ENCODE data around the gene FLII.

FLII gene

DNA sequence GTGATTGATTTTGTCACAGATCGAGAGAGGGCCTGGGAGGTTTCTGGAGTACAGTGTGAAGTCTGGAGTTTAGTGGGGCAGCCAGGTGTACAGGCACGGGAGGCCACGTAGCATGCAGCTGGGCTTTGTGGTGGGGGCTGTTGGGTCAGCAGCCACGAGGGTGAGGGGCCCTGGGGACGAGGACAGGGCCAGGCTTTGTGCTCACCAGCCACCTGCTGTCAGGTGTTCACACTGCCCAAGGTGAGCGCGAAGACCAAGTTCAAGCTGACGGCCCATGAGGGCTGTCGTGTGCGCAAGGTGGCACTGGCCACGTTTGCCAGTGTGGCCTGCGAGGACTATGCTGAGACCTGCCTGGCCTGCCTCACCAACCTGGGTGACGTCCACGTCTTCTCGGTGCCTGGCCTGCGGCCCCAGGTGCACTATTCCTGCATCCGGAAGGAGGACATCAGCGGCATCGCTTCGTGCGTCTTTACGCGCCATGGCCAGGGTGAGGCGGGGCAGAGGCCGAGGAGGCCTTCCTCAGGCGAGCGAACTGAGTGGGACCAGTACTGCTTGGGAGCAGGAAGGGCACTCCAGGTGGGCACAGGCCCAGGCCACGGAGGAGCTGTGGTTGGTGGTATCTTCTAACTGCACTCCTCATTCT lies 17.2 kb downstream of the FLII start:
- no peak for DNase-seq (ENCODE audit: low spot score)

DNA sequence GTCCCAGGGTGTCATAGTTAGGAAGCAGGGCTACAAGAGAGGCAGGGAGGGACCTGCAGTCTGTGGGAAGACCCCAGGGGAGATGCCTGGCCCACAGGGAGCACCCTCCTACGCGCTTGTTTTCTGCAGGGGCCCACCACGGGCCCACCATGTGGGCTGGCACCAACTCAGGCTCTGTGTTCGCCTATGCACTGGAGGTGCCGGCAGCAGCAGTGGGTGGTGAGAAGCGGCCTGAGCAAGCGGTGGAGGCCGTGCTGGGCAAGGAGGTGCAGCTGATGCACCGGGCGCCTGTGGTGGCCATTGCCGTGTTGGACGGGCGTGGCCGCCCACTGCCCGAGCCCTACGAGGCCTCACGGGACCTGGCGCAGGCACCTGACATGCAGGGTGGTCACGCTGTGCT lies 18.1 kb downstream of the FLII start:
- no peak for DNase-seq (ENCODE audit: low spot score)

DNA sequence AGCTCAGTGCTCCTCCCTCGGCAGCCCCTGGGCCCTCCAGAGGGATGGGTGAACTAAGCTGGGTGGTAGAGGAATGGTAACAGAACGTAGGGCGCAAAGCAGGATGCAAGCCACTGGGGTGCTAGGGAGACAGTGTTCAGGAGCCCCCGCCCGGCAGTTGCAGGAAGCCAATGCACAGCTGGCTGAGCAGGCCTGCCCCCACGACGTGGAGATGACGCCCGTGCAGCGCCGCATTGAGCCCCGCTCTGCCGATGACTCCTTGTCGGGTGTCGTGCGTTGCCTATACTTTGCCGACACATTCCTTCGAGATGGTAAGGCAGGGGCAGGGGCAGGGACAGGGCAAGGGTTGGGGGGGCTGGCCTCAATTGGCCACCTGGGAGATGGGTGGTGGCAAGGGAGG lies 20.2 kb downstream of the FLII start:
- no peak for DNase-seq (ENCODE audit: low spot score)

DNA sequence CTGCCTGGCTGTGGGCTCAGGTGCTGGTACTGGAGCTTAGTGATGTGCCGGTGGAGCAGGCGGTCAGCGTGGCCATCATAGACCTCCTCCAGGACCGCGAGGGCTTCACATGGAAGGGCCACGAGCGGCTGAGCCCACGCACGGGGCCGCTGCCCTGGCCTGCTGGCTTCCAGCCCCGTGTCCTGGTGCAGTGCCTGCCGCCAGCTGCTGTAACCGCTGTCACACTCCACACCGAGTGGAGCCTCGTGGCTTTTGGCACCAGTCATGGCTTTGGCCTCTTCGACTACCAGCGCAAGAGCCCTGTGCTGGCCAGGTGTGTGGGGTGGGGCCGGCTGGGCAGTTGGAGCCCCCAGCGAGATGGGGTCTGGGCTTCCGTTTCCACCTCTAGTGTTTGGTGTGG lies 21.1 kb downstream of the FLII start:
- no peak for DNase-seq (ENCODE audit: low spot score)

DNA sequence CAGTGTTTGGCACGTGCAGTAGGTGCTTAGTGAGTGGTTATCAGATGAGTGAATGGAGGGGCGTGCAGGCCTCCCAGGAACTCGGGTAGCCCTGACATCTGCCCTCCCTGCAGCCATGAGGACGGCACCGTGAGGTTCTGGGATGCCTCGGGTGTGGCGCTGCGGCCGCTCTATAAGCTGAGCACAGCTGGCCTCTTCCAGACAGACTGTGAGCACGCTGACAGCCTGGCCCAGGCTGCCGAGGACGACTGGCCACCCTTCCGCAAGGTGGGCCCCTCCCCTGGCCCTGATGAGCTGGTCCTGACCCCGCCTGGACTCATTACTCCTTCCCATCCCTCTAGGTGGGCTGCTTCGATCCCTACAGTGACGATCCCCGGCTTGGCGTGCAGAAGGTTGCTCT lies 22.0 kb downstream of the FLII start:
- DNase-seq (ENCODE audit: low spot score): no peak

DNA sequence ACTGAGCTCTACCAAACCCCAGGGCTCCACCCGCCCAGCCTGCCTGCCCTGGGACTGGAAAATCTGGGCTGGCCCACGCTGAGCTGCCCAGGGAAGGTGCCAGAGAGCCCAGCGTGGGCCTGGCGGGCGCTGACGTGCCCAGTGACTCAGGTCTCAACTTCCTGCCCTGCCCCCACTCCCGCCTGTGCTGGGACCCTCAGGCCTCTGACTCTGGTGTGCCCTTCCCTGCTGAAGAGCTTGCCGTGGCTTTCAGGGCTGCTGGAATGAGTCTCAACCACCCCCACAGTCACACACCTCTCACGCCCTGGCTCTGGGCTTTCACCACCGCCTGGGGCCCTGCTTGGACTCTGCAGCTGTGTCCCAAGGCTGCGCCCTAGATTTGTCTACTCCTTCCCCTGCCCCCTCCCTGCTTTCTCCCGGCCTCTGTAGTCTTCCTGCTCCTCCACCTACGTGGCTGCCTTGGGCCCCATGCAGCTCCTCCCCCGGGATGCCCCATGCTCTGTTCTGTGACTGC lies 22.7 kb downstream of the FLII start:
- DNase-seq (ENCODE audit: low spot score): no peak

DNA sequence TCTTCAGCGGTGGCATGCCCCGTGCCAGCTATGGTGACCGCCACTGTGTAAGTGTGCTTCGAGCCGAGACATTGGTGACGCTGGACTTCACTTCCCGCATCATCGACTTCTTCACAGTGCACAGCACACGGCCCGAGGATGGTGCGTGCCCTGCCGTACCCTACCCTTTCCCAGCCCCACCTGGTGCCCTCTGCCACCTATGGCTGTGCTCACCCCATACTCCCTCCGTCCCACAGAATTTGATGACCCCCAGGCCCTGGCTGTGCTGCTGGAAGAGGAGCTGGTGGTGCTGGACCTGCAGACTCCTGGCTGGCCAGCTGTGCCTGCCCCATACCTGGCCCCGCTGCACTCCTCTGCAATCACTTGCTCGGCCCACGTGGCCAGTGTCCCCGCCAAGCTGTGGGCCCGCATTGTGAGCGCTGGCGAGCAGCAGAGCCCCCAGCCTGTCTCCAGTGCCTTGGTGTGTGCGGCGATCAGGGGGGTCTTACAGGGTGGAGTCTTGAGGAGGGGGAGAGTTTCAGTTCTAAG lies 23.6 kb downstream of the FLII start:
- no peak for DNase-seq (ENCODE audit: low spot score)

DNA sequence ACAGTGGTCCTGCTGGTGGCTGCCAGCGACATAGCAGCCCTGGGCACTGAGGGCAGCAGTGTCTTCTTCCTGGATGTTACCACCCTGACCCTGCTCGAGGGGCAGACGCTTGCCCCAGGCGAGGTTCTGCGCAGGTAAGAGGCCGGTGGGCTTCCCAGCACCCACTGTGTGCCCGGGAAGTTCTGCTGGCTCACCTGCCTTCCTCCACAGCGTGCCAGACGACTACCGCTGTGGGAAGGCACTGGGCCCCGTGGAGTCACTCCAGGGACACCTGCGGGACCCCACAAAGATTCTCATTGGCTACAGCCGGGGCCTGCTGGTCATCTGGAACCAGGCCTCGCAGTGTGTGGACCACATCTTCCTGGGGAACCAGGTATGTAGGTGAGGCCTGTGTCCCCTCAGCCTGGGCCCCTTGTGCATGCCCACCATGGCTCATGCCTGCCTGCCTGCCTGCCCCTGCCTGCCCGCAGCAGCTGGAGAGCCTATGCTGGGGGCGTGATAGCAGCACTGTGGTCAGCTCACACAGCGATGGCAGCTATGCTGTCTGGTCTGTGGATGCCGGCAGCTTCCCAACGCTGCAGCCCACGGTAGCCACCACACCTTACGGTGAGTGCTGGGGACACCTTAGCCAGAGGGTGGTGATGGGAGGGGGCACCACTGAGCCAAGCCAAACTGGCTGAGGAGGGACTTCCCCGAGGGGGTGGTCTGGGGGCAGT lies 24.6 kb downstream of the FLII start:
- DNase-seq (ENCODE audit: low spot score): no peak

DNA sequence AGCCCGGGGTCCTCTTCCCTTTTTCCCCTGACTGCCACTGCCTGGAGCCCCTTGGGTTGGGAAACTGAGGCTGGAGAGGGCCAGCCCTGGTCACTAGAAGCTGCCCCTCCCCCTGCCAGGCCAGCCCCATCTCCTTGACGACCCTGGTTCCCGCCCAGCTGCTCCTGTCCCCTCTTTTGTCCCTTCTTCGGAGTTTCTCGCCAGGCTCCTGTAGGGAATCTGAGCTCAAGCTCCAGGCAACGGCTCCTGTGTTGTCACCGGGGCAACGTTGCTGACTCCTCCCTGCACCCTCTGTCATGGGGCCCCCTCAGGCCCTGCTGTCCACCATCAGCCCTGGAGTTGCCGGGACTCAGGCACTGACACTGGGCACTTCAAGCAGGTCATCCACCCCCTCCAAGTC lies 27.4 kb downstream of the FLII start:
- no peak for DNase-seq (ENCODE audit: low spot score)

DNA sequence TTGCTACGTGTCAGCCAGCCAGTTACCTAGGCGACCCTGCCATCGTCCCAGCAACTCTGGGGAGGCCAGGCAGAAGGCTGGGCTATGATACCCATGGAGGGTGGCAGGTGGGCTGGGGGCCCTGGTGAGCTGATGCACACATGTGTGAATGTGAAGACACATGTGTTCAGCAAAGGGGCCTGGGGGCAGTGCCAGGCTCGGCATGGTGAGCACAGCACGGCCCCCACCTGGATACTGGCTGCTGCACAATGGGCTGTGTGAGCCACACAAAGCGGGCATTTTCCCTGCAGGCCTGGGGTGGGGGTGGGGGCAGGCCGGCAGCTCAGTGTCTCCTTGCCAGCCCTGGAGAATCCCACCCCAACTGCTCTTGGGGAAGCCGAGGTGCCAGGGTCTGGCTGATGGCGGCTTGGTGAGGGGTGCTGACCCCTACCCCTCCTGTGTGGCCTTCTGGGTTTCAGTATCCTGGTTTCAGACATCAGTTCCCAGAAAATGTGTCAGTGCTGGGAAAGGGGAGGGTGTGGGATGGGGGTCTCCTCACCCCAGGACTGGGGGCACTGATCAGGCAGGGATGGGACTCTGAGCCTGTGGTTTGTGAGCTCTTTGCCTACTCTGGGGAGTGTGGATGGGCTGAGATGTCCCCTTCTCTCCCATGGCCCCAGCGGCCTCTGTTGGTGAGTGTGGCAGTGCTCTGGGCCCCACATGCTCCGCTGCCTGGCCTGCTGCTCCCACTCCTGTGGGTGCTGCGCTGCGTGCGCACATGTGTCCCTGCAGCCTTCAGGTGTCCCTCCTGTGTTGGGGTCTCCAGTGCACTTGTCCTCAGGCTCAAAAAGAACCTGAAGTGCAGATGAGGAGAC lies 28.0 kb downstream of the FLII start:
- no peak for DNase-seq (ENCODE audit: low spot score)

DNA sequence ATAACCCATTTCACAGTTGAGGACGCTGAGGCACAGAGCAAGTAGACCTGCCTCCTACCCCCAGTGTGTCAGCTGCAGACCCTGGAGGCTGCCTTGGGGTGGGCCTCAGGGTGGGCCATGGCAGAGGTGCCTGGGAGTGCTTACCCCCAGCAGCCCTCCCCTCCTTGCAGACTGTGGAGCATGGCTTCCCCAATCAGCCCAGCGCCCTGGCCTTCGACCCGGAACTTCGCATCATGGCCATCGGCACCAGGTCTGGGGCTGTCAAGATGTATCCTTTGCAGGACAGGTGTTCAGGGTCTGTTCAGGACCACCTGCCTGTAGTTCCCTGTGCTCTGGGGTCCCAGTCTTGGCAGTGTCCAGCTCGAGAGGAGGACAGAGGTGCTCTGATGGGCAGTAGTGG lies 28.8 kb downstream of the FLII start:
- DNase-seq (ENCODE audit: low spot score): no peak

DNA sequence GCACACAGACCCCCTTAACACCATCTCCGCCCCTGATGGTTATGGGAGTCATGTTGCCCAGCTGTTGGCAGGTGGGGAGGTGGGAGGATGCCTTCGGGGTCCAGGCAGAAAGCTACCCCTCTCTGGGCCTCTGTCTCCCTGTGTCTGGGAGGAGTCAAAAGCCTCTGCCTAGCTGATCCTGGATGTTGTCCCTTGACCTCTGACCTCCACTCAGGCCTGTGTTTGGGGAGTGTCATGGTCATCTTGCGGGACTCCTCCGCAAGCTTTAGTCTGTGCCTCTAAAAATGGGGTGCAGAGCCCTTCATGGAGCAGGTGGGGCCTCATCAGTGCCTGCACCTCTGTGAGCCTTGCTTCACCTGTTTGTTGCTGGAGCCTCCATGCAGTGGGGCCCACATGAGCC lies 29.3 kb downstream of the FLII start:
- no peak for DNase-seq (ENCODE audit: low spot score)

DNA sequence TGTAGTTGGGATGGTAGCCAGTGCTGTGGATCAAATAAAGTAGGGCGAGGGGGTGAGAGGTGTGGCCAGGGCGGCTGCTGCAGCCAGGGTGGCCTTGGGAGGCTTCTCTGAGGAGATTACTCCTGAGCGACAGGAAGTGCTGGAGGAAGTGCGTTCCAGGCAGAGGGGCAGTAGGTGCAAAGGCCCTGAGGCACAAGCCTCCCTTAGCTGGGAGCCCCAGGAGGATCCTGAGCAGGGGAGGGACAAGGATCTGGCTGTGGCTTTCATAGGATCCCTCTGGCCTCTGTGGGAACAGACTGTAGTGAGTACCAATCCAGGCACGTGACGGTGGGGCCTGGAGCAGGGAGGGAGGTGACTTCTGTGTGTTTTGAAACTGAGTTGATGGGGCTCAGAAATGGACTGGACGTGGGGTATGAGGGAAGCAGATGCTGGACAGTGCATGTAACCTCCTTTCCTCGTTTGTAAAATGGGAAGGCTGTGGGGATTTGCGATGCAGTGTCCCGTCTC lies 30.3 kb downstream of the FLII start:
- no peak for DNase-seq (ENCODE audit: low spot score)

DNA sequence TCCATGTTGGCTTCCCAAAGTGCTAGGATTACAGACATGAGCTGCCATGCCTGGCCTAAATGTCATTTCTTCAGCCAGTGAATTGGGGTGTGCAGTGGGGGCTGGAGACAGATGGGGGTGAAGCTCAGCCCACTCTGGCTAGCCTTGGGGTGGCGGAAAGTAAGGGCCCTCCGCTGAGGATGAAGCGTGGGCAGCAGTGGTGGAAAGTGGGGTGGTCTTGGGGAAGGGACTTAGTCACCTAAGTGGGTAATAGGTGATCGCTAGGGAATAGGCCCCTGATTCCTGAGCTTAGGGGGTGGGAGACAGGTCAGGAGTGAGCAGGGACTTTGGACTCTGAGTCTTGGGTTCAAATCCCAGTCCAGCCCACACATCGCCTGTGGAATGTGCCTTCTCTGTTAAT lies 30.9 kb downstream of the FLII start:
- DNase-seq (ENCODE audit: low spot score): no peak

DNA sequence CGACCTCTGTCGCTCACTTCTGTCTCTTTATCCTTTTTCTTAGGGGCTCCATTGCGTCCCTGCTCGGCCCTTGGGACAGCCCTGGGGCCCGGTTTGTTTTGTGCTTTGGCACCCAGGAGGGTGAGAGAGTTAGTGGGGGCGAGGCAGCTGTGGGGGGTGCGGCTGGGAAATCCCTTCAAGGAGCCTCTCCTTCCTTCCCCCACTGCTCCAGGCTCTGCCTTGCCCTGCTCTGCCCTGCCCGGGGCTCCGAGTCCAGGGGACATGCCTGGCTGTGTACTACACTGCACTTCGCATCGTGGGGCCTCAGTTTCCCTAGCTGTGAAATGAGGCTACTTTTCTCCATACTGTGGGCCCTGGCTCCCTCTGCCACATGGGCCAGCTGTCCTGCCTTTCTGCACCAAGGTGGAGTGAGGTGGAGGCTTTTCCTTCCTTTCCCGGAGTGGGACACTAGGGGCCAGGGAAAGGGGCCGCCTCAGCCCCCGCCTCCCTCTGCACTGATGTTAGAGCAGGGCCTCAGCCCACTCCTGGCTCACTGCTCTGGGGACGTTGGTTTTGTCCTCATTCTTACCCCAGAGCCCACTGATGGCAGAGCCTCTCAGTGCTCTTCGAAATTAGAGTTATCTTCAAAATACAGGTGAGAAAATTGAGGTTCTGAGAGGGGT lies 32.1 kb downstream of the FLII start:
- DNase-seq (ENCODE audit: low spot score): peak; percentile 58

DNA sequence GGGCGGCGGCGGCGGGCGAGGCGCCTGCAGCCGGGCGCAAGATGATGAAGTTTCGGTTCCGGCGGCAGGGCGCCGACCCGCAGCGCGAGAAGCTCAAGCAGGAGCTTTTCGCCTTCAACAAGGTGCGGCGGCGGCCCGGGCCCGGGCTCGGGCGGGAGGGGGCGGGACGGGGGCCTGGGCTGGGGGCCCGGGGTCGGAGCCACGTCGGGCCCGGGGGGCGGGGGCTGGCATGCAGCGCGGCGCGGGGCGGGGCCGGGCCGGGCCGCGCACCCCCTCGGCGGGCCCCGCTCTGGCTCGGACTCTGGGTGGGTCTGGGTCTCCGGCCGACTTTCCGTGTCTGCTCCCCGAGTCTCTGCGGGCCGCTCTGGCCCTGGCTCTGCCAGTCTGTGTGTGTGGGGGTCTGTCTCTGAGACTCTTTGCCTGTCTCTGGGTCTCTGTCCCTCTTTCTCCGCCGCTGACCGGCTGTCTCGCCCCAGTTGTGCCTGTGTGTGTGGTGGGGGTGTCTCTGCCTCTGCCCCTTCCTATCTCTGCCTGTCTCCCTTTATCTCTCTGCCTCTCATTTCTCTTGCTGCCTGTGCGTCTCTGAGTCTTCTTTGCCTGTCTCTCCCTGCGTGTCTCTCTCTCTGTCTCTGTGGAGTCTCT lies 32.8 kb downstream of the FLII start:
- DNase-seq (ENCODE audit: low spot score): no peak

DNA sequence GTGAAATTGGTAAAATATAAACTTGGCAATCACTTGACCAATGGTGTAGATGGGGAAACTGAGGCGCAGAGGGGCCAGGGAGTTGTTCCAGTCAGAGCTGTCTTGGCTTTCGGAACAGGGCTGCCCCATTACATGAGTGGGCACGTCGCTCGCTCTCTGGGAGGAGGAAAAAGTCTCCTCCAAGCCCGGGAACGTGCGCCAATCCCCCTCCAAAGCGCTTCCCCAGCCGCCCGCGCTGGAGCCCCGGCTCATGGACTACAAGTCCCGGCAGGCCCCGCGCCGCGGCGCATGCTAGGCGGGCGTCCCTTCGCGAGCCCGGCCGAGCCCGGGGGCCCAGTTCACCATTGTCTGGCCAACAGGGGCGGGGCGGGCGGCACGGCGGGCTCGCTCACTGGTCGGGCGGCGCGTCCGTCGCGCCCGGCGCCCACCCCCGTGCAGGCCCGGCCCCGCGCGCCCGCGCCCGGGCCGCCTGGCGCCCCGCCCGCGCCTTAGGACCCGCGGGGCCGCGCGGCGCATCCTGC lies 33.4 kb downstream of the FLII start, which contains the start of gene LLGL1:
Gene LLGL1 (plus strand): TSS at position 515 of the 521 bp plus-strand sequence. CDS start 48 bp downstream, outside the sequence.
- DNase-seq (ENCODE audit: low spot score): peak; percentile 100

DNA sequence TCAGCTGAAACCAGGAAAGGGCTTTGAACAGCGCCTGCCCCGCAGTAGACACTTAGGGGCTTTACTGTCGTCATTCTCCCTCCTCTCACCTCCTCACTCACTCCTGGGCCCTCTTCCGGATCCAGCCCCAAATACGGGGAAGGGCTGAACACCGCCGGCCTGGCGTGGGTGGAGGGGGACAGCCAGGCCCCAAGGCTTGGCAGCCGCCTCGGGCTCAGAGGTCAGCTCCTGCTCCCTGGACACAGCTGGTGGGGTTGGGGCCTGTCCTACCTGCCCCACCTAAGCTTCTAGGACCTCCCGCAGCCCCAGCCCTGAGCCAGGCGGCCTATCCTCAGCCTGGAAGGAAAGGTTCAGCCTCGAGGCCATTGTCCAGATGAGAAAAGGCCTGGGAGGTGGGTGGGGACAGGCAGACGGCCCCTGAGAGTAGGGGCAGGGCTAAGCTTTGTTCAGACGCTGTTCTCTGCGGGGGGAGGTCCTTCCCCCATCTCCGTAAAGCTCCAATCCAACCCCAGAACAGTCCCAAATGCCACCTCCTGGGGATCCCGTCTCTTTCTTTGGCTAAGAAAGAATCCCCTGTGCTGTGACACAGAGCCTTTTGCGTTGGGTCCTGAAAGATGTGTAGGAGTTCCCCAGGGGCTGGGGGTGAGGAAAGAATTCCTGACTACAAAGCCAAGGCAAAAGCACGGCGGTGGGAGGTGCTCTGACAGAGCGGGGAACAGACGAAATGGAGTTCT lies 34.0 kb downstream of the FLII start:
- no peak for DNase-seq (ENCODE audit: low spot score)

DNA sequence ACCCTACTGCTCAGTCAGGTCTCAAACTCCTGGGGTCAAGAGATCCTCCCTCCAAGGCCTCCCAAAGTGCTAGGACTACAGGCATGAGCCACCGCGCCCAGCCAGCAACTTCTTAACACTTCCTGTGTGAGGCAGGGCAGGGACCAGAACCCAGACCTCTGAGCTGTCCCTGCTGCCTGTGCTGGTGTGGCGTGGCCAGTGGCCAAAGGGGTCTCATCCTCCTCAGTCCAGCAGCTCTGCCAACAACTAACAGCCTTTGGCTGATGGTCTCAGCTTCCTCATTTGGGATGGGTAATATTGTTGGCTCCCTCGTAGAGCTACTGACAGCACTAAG lies 34.5 kb downstream of the FLII start:
- DNase-seq (ENCODE audit: low spot score): no peak

DNA sequence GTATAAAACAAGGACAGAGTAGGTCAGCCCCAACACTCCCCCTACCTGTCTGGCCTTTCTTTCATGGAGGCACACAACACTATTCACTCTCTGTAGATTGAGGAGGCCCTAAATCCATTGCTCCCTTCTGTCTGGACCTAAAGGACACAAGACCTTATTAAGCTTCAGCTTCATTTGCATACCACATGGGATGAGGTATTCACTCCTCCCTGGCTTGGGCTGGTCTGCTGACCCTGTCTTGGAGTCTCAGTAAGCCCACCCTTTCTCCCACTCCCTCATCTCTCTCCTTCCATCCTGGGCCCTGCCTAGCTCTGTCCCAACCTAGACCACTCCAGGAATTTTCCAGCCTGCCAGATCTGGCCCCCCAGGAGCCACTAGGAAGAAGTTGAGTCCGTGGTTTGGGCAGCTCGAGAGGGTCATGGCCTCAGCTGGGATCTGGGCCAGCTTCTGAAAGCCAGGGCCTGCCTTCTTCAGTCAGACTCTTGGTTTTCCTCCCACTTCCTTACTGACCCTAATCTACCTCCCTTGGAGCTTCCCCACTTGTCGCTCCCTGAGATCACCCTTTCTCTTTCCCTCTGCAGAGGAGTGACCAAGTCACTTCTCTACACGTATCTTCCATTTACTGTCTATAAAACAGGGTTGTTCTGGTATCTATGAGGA lies 39.7 kb downstream of the FLII start:
- DNase-seq (ENCODE audit: low spot score): peak; percentile 62
